Right forelimb (tissue), 1 donor: ENCODE measurements around the gene PLA2G1B.
A peak's percentile ranks its signal among the peaks of the same experiment; 100 is the strongest.
"Not testable (repeated sequence)": the region's sequence is repeated elsewhere in the genome, so short reads cannot be mapped to it uniquely, and the experiment has no call there.

Experiments
- DNase-seq: peaks from one replicate; pipeline ENCODE4 v3.0.0-alpha.2; 2018

The PLA2G1B gene

DNA sequence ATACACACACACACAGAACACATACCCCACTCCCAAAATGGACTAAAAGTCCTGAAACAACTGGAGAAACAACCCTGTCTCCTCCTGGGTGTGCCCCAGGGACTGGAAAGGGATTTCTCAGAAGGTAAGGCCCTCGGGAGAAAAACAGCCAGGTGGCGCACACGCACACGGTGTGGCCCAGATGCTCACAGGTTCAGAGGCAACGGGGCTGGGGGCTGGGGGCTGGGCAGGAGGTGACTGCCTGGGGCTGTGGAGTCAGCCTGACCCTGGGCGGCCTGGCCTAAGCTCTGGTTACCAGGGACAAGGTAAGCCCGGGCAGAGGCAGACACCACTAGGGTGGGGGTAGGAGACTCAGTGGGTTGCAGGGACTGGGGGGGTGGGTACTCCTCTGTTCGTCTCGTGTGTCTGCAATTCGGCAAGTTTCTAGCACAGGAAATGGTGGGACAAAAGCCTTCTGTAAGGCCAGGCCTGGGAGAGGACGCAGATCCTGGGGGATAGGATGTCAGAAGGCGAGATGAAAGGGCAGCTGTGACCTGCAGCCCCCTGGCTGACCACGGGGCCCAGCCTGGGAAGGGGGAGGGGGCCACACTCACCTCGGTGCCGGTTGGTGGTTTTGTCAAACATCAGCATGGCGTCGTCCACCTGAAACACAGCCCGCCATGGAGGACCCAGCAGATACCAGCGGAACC, 31.0 kb upstream of the PLA2G1B start:
- DNase-seq: no peak

- no peak for DNase-seq
These were observed 29.5 kb upstream of the PLA2G1B start for GRCh38 chr12:120357104-120357503.

GRCh38 chr12:120356567-120357030, 29.0 kb upstream of the PLA2G1B start:
- DNase-seq: peak; percentile 86

DNA sequence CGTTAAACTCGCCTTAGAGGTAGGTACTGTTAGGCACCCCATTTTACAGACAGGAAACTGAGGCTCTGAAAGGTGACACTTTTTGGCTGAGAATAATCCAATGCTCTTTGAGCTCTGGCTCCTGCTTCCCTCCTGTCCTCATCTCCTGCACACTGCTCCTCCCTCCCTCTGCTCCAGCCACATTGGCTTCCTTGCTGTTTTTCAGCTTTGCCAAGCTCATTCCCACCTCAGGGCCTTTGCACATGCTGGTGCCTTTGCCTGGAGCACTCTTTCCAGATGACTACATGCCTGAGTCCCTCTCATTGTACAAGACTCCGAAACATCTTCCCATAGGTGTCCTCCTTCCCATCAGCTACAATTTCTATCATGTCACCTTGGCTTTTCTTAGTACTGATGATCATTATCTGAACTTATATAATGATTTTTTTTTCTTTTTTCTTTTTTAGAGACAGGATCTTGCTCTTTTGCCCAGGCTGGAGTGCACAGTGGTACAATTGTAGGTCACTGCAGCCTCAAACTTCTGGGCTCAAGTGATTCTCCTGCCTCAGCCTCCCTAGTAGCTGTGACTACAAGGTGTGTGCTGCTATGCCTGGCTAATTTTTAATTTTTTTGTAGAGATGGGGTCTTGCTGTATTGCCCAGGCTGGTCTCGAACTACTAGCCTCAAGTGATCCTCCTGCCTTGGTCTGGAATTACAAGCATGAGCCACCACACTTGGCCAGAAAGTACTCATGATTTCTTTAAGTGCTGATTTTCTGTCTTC, 26.2 kb upstream of the PLA2G1B start:
- DNase-seq: no peak

- DNase-seq: no peak
These were observed 25.6 kb upstream of the PLA2G1B start for GRCh38 chr12:120353136-120353535.

GRCh38 chr12:120352117-120352516, 24.5 kb upstream of the PLA2G1B start:
- no peak for DNase-seq

- DNase-seq: peak; percentile 65
These were observed 23.2 kb upstream of the PLA2G1B start for GRCh38 chr12:120350576-120351350.

DNA sequence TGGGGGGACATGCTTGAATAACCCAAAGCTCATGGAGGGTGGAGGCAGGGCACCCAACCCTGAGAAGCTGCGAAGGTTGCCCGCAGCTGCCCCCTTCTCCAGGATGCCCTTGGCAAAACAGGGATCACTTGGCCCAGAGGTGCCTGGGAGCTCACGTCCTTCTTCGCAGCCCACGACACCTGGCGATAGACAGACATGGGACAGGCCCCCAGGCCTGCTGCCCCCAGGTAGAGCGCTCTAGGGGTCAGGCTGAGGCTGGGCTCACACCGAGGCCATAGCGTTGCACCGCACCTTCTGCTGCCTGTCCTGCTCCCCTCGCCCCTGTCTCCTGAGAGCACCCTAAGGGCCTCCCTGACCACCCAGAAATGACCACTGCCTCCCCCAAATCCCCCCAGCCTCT, 20.2 kb upstream of the PLA2G1B start:
- no peak for DNase-seq

- no peak for DNase-seq
These were observed 19.1 kb upstream of the PLA2G1B start for GRCh38 chr12:120346681-120347080.

DNA sequence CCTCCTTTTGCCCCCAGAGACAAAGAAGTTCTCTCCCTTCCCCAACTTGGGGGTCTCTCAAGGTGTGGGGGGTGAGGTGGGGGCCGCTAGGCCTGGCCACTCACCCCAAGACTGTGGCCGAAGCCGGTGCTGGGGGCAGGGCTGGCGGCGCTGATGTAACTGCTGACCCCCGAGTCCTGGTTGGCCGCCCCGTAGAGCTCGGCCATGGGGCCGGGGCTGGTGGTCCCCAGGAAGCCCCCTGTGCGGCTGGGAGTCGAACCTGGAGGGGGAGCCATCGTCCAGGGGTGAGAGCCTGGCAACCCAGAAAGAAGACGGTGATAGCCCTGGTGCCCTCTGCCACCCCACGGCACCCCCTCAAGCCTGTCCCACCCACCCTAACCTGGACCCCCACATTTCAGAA, 18.5 kb upstream of the PLA2G1B start:
- no peak for DNase-seq

DNA sequence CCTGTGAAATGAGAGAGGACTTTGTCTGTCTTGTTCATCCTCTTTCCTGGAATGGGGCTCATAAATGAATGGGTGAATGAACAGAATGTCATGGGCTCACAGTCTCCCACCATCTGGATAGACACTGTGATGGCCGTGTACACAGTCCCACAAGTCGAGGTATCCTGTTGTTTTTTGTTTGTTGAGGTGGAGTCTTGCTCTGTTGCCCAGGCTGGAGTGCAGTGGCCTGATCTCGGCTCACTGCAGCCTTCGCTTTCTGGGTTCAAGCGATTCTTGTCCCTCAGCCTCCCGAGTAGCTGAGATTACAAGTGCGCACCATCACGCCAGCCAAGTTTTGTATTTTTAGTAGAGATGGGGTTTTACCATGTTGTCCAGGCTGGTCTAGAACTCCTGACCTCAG, 16.1 kb upstream of the PLA2G1B start:
- DNase-seq: no peak

GRCh38 chr12:120343039-120343537, 15.5 kb upstream of the PLA2G1B start:
- no peak for DNase-seq

GRCh38 chr12:120342175-120343038, 14.8 kb upstream of the PLA2G1B start:
- DNase-seq: no peak

GRCh38 chr12:120339256-120339655, 11.7 kb upstream of the PLA2G1B start:
- DNase-seq: no peak

DNA sequence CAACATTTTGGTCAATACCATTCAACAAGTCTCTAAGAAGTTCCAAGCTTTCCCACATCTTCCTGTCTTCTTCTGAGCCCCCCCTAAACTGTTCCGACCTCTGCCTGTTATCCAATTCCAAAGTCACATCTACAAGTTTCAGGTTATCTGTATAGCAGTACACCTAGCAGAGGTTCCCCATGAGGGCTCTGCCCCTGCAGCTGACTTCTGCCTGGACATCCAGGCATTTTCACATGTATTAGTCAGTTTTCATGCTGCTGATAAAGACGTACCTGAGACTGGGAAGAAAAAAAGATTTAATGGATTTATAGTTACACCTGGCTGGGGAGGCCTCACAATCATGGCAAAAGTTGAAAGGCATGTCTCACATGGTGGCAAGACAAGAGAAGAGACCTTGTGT, 10.2 kb upstream of the PLA2G1B start:
- DNase-seq: no peak

GRCh38 chr12:120336392-120336791, 8.8 kb upstream of the PLA2G1B start:
- DNase-seq: not testable (repeated sequence)

DNA sequence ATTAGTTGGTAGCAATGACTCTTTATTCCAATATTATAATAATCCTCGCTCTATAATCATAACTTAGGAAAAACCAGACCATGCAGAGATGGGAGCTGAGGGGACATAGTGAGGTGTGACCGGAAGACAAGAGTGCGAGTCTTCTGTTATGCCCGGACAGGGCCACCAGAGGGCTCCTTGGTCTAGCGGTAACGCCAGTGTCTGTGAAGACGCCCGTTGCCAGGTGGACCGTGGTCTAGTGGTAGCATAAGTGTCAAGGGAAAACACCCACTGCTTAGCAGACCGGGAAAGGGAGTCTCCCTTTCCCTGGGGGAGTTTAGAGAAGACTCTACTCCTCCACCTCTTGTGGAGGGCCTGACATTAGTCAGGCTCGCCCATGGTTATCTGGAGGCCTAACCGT, 7.9 kb upstream of the PLA2G1B start:
- DNase-seq: not testable (repeated sequence)

DNA sequence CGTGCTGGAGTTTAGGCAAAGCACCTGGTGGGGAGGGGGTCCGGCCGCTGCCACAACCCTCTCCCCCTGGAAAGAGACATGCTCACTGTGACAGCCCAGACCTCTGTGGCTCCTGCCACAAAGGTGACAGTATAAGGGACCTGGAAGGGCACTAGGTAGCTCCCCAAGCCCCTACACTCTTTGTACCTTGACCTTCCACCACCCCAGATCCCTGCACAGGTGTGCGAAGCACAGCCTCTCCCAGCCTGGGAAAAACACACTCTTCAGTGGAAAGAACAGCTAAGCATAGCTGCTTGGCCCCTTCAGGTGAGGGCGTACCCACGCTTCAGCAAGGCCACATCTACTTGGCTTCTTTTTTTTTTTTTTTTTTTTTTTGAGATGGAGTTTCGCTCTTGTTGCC, 4.9 kb upstream of the PLA2G1B start:
- DNase-seq: no peak

GRCh38 chr12:120332041-120332440, 4.5 kb upstream of the PLA2G1B start:
- DNase-seq: no peak

- DNase-seq: no peak
These were observed 3.8 kb upstream of the PLA2G1B start for GRCh38 chr12:120331390-120331789.

DNA sequence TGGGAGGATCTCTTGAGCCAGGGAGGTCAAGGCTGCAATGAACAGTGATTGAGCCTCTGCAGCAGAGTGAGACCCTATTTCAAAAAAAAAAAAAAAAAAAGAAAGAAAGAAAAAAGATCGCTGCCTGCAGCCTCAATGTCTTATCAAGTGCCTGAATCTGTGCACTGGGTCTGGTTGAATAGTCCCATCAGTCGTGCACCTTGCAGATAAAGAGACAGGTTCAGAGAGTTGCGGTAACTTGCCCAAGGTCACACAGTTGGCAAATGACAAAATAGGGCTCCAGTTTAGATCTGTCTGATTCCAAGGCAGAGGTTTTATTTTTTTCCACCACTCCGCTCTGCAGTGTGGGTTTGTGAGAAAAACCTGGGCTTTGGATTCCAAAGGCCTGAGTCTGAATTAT, 649 bp upstream of the PLA2G1B start:
- DNase-seq: no peak

GRCh38 chr12:120324841-120325417, 2.6 kb downstream of the PLA2G1B start:
- DNase-seq: no peak
